ENCODE results near the gene UNC5A.

Gene UNC5A

DNA sequence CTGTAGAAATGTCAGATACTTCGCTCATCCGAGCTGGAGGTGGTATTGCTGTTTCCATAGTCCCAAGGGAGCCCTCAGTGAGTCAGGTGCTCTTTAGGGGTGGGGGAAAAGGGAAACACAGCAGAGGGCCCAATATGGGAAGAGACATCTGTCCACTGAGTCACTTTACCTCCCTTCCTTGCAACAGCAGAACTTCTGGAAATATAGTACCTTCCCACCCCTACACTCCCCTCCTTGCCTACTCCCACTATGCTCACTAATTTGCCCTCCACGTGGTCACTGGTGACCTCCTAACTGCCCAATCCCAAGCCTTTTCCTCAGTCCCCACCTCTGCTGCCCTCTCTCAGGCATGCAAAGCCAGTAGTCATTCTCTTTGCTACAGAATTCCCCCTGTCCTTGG is 86.9 kb downstream of the UNC5A start:
- DNase-seq (ENCODE audit: low read depth): no peak
- TF ChIP-seq, protein P1, sequence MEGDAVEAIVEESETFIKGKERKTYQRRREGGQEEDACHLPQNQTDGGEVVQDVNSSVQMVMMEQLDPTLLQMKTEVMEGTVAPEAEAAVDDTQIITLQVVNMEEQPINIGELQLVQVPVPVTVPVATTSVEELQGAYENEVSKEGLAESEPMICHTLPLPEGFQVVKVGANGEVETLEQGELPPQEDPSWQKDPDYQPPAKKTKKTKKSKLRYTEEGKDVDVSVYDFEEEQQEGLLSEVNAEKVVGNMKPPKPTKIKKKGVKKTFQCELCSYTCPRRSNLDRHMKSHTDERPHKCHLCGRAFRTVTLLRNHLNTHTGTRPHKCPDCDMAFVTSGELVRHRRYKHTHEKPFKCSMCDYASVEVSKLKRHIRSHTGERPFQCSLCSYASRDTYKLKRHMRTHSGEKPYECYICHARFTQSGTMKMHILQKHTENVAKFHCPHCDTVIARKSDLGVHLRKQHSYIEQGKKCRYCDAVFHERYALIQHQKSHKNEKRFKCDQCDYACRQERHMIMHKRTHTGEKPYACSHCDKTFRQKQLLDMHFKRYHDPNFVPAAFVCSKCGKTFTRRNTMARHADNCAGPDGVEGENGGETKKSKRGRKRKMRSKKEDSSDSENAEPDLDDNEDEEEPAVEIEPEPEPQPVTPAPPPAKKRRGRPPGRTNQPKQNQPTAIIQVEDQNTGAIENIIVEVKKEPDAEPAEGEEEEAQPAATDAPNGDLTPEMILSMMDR (IDR thresholded peaks at IDR 0.05; ENCODE audit: control insufficient read depth, insufficient read depth, low read depth, low read length, missing control alignments): no peak

DNA sequence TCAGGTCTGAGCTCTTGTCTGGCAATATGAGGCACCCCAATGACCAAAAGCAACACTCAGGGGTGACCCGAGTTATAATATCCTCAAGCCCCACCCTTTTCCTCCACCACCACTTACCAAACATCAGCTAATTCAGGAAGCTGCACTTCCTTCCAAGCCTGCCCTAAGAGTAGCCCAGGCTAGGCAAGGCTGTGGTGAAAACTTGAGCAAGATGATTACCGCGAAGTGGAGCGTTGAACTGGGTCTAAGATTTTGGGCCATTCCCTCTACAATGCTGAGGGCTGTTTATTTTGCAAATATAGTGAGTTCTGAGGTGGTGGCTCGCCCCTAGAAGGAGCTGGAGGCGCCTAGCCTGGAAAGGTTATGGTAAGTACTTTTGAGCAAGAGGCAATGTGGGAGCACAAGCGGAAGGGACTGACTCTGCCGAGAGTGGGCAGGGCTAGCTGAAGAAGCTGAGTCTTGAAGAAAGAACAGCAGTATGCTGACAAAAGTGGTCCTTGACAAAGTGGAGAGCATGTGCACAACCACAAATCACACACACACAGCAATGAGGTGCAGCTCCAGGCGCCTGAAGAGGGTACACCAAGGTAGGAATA is 89.0 kb downstream of the UNC5A start, which contains the start of gene HK3:
Gene HK3 (minus strand): TSS at position 51 of the 596 bp plus-strand sequence. CDS start 3,187 bp downstream, outside the sequence.
- DNase-seq (ENCODE audit: low read depth): no peak
- H3K4me3 ChIP-seq (ENCODE audit: control insufficient read depth, low read depth, low read length): no peak within 1 kb of the TSS
- TF ChIP-seq, protein P1 (IDR thresholded peaks at IDR 0.05; ENCODE audit: control insufficient read depth, insufficient read depth, low read depth, low read length, missing control alignments): no peak

More for the DNA sequence above, 86.9 kb downstream of the UNC5A start:
- H3K4me3 ChIP-seq (ENCODE audit: control insufficient read depth, low read depth, low read length): no peak overlapping the region

DNA sequence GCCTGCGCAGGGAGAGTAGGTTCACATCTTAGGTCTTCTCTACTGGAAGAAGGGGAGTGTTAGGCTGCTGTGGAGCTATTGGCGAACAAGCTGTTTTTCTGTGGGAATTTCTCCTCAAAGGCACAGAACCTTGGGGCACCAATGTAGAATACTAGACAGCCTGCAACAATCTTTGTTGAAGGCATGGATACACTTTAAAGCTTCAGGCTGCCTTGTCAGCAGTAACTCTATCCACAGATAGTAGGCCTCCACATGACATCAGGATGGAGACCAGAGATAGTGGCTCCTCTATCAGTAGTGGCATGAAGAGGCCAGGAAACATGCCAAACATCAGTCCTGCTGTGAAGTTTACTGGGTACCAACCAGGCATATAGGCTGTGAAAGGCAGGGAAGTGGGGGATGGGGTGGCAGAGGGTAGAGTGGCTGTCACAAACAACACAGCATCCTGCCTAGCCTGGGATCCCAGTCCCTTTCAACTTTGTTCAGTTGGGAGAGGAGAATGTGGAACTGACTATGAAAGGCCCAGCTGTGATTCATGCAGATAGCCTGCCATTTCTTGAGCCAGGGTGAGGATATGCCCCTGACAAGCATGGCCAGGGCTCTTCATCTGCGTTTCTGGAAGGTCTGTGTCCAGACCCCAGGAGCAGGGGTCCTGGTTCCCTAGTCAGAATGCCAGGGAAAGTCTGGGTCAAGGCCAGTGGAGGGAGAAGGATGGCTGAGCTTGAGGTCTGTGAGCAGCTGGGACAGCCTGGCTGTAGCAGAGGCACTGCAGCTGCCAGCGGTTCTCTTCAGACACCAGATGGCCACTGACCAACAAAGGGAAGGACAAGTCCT is 89.8 kb downstream of the UNC5A start:
- H3K4me3 ChIP-seq (ENCODE audit: control insufficient read depth, low read depth, low read length): no peak overlapping the region
- TF ChIP-seq, protein P1 (IDR thresholded peaks at IDR 0.05; ENCODE audit: control insufficient read depth, insufficient read depth, low read depth, low read length, missing control alignments): no peak
- no peak for DNase-seq (ENCODE audit: low read depth)

DNA sequence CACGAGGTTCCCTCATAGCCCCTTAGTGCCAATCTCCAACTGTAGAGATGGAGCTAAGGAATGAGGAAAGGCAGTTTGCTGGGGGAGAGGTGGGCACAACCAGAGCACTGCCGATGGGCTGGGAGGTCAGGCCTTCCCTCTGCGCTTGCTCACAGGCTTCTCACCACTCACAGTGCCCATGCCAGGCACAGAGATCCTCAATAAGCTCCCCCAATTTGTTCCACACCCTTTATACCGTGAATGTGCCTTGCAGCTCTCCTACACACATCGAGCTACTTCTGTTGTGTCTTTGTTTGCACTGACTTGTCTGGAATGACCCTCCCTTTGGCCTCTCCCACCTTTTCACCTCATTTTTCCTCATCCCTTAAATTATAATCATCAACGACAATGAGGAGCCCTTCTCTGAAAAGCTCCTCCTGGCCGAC is 90.4 kb downstream of the UNC5A start:
- TF ChIP-seq, protein P1 (IDR thresholded peaks at IDR 0.05; ENCODE audit: control insufficient read depth, insufficient read depth, low read depth, low read length, missing control alignments): no peak
- H3K4me3 ChIP-seq (ENCODE audit: control insufficient read depth, low read depth, low read length): no peak overlapping the region
- no peak for DNase-seq (ENCODE audit: low read depth)

DNA sequence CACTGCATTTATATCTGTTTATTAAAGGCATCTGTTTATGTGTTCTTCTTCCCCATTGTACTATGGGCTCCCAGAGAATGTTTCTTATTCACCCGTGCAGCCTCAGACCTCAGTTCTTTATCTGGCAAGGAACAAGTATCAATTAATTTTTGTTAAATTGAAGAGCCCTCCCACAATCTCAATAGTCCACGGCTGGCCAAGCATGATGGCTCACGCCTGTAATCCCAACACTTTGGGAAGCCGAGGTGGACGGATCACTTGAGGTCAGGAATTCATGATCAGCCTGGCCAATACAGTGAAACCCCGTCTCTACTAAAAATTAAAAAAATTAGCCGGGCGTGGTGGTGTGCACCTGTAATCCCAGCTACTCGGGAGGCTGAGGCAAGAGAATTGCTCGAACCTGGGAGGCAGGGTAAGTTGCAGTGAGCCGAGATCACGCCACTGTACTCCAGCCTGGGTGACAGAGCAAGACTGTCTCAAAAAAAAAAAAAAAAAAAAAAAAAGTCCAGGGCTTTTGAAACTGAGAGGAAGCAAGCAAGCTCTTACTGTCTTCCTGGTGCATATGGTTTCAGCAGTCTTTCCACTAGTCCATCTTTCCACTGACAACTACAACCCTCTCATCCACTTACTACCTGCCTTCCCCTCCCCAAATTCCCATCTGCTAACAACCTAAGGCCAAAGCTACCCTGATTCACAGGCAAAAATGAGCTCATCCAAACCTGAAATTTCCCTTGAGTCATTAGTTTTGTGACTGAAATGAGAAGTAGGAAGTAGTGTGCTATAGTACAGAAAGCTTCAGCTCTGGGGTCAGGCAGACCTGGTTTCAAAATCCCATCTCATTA is 91.1 kb downstream of the UNC5A start:
- TF ChIP-seq, protein P1 (IDR thresholded peaks at IDR 0.05; ENCODE audit: control insufficient read depth, insufficient read depth, low read depth, low read length, missing control alignments): no peak
- DNase-seq (ENCODE audit: low read depth): no peak
- H3K4me3 ChIP-seq (ENCODE audit: control insufficient read depth, low read depth, low read length): no peak overlapping the region

DNA sequence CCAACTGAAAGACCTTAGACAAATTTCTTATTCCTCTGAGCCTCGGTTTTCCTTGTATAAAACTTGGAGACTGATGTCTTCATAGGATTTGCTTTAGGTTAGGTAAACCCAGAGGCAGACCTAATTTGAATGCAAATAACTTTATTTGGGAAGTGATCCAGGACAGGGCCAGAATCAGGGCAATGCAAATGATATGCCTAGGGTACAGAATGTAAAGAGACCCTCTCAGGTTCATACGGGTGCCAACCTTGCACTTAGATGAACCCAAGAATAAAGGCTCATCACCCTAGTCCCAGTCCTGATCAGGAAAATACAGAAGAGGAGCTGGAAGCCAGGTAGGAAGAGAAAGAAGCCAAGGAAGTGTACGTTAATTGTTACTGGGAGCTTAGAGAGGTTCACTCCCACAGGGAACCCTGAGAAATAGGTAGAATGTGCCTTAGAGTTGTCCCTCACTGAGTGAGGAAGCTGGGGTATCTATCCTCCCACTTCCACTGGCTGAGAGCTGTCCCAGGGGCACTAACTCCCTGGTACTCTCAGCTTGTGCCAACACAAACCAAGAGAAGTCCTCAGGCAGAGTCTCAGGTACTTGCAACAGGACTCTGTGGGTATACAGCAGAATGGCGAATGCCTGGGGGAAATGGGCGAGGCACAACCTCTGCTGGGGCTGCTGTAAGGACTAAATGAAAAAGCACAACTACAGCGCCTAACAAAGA is 91.9 kb downstream of the UNC5A start:
- no peak overlapping the region for H3K4me3 ChIP-seq (ENCODE audit: control insufficient read depth, low read depth, low read length)
- TF ChIP-seq, protein P1 (IDR thresholded peaks at IDR 0.05; ENCODE audit: control insufficient read depth, insufficient read depth, low read depth, low read length, missing control alignments): no peak
- no peak for DNase-seq (ENCODE audit: low read depth)

All from AG09309 (cell line).